A549 (cell line): ENCODE results near the gene F2R.

Experiments
- CBX2 ChIP-seq: fragments of 200-600 bp; sonication (generic); IDR thresholded peaks from 2 replicates; pipeline ENCODE4 v1.6.1; 2016; ENCODE audit warnings: low read depth, mild to moderate bottlenecking, borderline replicate concordance
- POLR2A ChIP-seq: IDR thresholded peaks from 2 replicates; pipeline ENCODE4 v1.6.1; 2012; ENCODE audit warnings: mild to moderate bottlenecking, low read length
- RAD21 ChIP-seq, 2 experiments: fragments of >200 bp in 1 of 2; sonication (Bioruptor Twin) in 1 of 2; formaldehyde crosslinking in 1 of 2; IDR thresholded peaks in 1 of 2; conservative IDR thresholded peaks in 1 of 2; 2 replicates in 1 of 2; 3 replicates in 1 of 2; pipeline ENCODE4 v1.6.1; 2012 to 2018; ENCODE audit warnings: inconsistent platforms in 1 of 2
- RFX5 ChIP-seq: fragments of 450-650 bp; IDR thresholded peaks from 2 replicates; pipeline ENCODE4 v1.7.1; 2014; ENCODE audit warnings: antibody characterized with exemption, mild to moderate bottlenecking, moderate library complexity
- TF ChIP-seq, protein P1 (sequence below): fragments of 200-600 bp; sonication (generic); IDR thresholded peaks from 2 replicates; pipeline ENCODE4 v1.6.1; 2016; ENCODE audit warnings: antibody characterized with exemption, mild to moderate bottlenecking, moderate library complexity
- TF ChIP-seq, protein P2 (sequence below): fragments of >200 bp; sonication (Bioruptor Twin); formaldehyde crosslinking; IDR thresholded peaks from 3 replicates; pipeline ENCODE4 v1.5.1; 2016
- TF ChIP-seq, protein P3 (sequence below): IDR thresholded peaks from 2 replicates; pipeline ENCODE4 v1.6.1; 2012

DNA sequence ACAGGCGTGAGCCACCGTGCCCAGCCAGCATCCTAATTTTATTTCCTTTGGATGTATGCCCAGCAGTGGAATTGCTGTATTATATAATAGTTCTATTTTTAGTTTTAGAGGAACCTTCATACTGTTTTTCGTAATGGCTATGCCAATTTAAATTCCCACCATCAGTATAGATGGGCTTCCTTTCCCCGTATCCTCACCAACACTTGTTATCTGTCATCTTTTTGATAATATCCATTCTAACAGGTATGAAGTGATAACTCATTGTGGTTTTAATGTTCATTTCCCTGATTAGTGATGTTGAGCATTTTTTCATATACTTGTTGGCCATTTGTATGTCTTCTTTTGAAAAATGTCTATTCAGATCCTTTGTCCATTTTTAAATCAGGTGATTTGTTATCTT lies 13.0 kb downstream of the F2R start:
- no peak for TF ChIP-seq POLR2A
- TF ChIP-seq, protein P1, sequence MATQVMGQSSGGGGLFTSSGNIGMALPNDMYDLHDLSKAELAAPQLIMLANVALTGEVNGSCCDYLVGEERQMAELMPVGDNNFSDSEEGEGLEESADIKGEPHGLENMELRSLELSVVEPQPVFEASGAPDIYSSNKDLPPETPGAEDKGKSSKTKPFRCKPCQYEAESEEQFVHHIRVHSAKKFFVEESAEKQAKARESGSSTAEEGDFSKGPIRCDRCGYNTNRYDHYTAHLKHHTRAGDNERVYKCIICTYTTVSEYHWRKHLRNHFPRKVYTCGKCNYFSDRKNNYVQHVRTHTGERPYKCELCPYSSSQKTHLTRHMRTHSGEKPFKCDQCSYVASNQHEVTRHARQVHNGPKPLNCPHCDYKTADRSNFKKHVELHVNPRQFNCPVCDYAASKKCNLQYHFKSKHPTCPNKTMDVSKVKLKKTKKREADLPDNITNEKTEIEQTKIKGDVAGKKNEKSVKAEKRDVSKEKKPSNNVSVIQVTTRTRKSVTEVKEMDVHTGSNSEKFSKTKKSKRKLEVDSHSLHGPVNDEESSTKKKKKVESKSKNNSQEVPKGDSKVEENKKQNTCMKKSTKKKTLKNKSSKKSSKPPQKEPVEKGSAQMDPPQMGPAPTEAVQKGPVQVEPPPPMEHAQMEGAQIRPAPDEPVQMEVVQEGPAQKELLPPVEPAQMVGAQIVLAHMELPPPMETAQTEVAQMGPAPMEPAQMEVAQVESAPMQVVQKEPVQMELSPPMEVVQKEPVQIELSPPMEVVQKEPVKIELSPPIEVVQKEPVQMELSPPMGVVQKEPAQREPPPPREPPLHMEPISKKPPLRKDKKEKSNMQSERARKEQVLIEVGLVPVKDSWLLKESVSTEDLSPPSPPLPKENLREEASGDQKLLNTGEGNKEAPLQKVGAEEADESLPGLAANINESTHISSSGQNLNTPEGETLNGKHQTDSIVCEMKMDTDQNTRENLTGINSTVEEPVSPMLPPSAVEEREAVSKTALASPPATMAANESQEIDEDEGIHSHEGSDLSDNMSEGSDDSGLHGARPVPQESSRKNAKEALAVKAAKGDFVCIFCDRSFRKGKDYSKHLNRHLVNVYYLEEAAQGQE = no peak
- TF ChIP-seq, protein P2, sequence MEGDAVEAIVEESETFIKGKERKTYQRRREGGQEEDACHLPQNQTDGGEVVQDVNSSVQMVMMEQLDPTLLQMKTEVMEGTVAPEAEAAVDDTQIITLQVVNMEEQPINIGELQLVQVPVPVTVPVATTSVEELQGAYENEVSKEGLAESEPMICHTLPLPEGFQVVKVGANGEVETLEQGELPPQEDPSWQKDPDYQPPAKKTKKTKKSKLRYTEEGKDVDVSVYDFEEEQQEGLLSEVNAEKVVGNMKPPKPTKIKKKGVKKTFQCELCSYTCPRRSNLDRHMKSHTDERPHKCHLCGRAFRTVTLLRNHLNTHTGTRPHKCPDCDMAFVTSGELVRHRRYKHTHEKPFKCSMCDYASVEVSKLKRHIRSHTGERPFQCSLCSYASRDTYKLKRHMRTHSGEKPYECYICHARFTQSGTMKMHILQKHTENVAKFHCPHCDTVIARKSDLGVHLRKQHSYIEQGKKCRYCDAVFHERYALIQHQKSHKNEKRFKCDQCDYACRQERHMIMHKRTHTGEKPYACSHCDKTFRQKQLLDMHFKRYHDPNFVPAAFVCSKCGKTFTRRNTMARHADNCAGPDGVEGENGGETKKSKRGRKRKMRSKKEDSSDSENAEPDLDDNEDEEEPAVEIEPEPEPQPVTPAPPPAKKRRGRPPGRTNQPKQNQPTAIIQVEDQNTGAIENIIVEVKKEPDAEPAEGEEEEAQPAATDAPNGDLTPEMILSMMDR = no peak
- TF ChIP-seq CBX2 = no peak
- TF ChIP-seq, protein P3, sequence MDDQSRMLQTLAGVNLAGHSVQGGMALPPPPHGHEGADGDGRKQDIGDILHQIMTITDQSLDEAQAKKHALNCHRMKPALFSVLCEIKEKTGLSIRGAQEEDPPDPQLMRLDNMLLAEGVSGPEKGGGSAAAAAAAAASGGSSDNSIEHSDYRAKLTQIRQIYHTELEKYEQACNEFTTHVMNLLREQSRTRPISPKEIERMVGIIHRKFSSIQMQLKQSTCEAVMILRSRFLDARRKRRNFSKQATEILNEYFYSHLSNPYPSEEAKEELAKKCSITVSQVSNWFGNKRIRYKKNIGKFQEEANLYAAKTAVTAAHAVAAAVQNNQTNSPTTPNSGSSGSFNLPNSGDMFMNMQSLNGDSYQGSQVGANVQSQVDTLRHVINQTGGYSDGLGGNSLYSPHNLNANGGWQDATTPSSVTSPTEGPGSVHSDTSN = no peak
- TF ChIP-seq RAD21 (conservative IDR thresholded peaks at IDR 0.05 in 1 of 2, IDR thresholded peaks at IDR 0.05 in 1 of 2) = no peak
- no peak for TF ChIP-seq RFX5
